HG02884 (cell line): Measurements from ENCODE around the gene SLC16A3.
A peak's percentile ranks its signal among the peaks of the same experiment; 100 is the strongest.
"Not testable (repeated sequence)": the region's sequence is repeated elsewhere in the genome, so short reads cannot be mapped to it uniquely, and the experiment has no call there.

Experiments
- ATAC-seq: cut with Tn5 transposase; IDR thresholded peaks from one replicate; pipeline ENCODE4 v1.9.1; 2021; ENCODE audit warnings: mild to moderate bottlenecking, moderate library complexity; ENCODE audit not compliant: unreplicated experiment

Gene SLC16A3

GRCh38 chr17:82203920-82204319, 24.9 kb upstream of the SLC16A3 start:
- no peak for ATAC-seq

- ATAC-seq = no peak
Measured at GRCh38 chr17:82204831-82205719, 23.8 kb upstream of the SLC16A3 start.

- no peak for ATAC-seq
Measured at GRCh38 chr17:82205720-82206508, 22.9 kb upstream of the SLC16A3 start.

- not testable (repeated sequence) for ATAC-seq
Measured at GRCh38 chr17:82210655-82211054, 18.2 kb upstream of the SLC16A3 start.

GRCh38 chr17:82212331-82213250, 16.3 kb upstream of the SLC16A3 start, which contains the start of gene CCDC57:
TSS of gene CCDC57 (minus strand) at chr17:82212842. CDS start at chr17:82201944, 10,898 bp downstream.
- peak; percentile 55 for ATAC-seq

- no peak for ATAC-seq
Measured at GRCh38 chr17:82213251-82214011, 15.4 kb upstream of the SLC16A3 start.

GRCh38 chr17:82214012-82214628, 14.7 kb upstream of the SLC16A3 start:
- ATAC-seq = no peak

- ATAC-seq = no peak
Measured at GRCh38 chr17:82215095-82215971, 13.5 kb upstream of the SLC16A3 start.

GRCh38 chr17:82215972-82216300, 12.9 kb upstream of the SLC16A3 start:
- ATAC-seq = no peak

- ATAC-seq = no peak
Measured at GRCh38 chr17:82216301-82217119, 12.3 kb upstream of the SLC16A3 start.

GRCh38 chr17:82217120-82217529, 11.7 kb upstream of the SLC16A3 start:
- ATAC-seq = no peak

- ATAC-seq = no peak
Measured at GRCh38 chr17:82217530-82218204, 11.2 kb upstream of the SLC16A3 start.

GRCh38 chr17:82218349-82219075, 10.3 kb upstream of the SLC16A3 start:
- ATAC-seq = no peak

- ATAC-seq = no peak
Measured at GRCh38 chr17:82219083-82219482, 9.8 kb upstream of the SLC16A3 start.

GRCh38 chr17:82219753-82220709, 8.8 kb upstream of the SLC16A3 start:
- no peak for ATAC-seq
